ENCODE measurements around the gene STUB1.

GRCh38 chr16:673399-673991, 6.7 kb upstream of the STUB1 start:
- TF ChIP-seq POLR2AphosphoS5 (IDR thresholded peaks at IDR 0.05) (no peak), POLR2A (IDR thresholded peaks at IDR 0.05) (no peak), CTCF (IDR thresholded peaks at IDR 0.05) (no peak)
